Measurements from ENCODE around the gene TSPYL1.

DNA sequence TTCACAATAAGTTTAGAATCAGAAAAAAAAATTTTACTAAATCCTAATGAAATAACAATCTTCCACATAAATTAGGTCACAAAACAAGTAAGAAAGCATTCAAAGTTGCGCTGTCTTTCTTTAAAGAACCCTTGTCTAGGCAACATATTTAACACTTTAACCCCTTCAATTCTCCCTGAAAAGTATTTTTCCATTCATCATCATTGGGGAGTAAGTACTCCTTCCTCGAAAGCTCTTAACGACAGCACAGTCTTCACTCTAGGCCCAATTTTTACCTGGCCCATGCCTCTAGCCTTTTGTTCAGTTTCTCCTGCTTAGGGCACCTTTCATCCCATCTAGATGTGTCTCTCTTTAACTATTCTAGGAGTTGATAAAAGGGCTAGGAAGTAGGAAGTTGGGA lies 2.6 kb downstream of the TSPYL1 start:
- TF ChIP-seq, protein P1, sequence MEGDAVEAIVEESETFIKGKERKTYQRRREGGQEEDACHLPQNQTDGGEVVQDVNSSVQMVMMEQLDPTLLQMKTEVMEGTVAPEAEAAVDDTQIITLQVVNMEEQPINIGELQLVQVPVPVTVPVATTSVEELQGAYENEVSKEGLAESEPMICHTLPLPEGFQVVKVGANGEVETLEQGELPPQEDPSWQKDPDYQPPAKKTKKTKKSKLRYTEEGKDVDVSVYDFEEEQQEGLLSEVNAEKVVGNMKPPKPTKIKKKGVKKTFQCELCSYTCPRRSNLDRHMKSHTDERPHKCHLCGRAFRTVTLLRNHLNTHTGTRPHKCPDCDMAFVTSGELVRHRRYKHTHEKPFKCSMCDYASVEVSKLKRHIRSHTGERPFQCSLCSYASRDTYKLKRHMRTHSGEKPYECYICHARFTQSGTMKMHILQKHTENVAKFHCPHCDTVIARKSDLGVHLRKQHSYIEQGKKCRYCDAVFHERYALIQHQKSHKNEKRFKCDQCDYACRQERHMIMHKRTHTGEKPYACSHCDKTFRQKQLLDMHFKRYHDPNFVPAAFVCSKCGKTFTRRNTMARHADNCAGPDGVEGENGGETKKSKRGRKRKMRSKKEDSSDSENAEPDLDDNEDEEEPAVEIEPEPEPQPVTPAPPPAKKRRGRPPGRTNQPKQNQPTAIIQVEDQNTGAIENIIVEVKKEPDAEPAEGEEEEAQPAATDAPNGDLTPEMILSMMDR (conservative IDR thresholded peaks at IDR 0.05) = no peak
- no peak for TF ChIP-seq EZH2 (IDR thresholded peaks at IDR 0.05; ENCODE audit: low read depth)
